Measurements from ENCODE around the gene GSG1. TPM values are rescaled to one million over a fixed set of nuclear protein-coding genes. Genes with fewer than 3 reads are reported as not detected.

The GSG1 gene
- polyA plus RNA-seq, 2 of the 4 experiments (the other 2 are of a cell fraction): 0.06 TPM; not detected in 1

DNA sequence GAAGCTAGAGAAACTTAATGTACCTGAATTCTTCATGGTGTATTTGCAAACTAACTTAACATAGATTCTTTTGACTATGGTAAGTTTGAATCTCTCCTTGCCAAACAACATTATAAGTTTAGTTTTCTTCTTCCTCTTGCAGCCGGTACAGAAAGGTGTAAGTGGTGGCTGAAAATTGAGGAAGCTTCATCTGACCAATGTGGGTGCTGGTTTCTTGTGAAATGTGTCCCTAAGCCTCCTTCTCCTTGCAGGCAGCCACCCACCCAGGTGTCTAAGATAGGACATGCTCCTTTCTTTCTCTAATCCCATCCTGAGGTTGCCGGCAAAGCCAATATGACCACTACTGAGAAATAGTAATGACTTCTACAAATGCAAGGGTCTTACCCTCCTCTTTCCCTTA is 20.6 kb downstream of the GSG1 start:
- CTCF ChIA-PET: interaction anchor here (1.0 kb wide), 1 partner anchor 172 kb away, joined by 3 read pairs; no protein-coding TSS in a partner anchor
- ATAC-seq (no peak), DNase-seq (ENCODE audit: low read depth in 1 of 2, low spot score in 1 of 2) (no peak), FAIRE-seq (no peak)
- Histone ChIP-seq H3K27ac (no peak overlapping the region), H3K4me1 (no peaks in the 10 kb centered on the region), H3K4me3 (no peak overlapping the region), H3K9me3 (no peaks in the 10 kb centered on the region), H3K4me2 (no peak overlapping the region)
- 94% methylated on average over 2 of the region's 2 CpGs for WGBS (ENCODE audit: missing lambda C conversion rate)
- POLR2A ChIA-PET: no interaction called here
- TF ChIP-seq, protein P1, sequence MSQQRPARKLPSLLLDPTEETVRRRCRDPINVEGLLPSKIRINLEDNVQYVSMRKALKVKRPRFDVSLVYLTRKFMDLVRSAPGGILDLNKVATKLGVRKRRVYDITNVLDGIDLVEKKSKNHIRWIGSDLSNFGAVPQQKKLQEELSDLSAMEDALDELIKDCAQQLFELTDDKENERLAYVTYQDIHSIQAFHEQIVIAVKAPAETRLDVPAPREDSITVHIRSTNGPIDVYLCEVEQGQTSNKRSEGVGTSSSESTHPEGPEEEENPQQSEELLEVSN (IDR thresholded peaks at IDR 0.05; ENCODE audit: borderline replicate concordance, low read depth): no peak

GRCh38 chr12:13080266-13080665 is 23.2 kb downstream of the GSG1 start:
- FAIRE-seq (no peak), ATAC-seq (no peak), DNase-seq (ENCODE audit: low read depth in 1 of 2, low spot score in 1 of 2) (no peak)
- 82% methylated on average over 3 of the region's 3 CpGs for WGBS (ENCODE audit: missing lambda C conversion rate)
- Histone ChIP-seq H3K27ac (no peak overlapping the region), H3K4me2 (no peak overlapping the region), H3K4me1 (no peaks in the 10 kb centered on the region), H3K4me3 (no peak overlapping the region), H3K9me3 (no peaks in the 10 kb centered on the region)
- CTCF ChIA-PET: interaction anchor here (0.8 to 1.6 kb wide), 4 partner anchors 9 to 455 kb away, joined by 3 to 6 read pairs (median 4); no protein-coding TSS in a partner anchor
- POLR2A ChIA-PET: no interaction called here
- no peak for TF ChIP-seq TP53 (CRISPR knock-in tag; IDR thresholded peaks at IDR 0.05)
- no peak for TF ChIP-seq CBX2 (IDR thresholded peaks at IDR 0.05; ENCODE audit: borderline replicate concordance, low read depth)
- TF ChIP-seq KDM1A (IDR thresholded peaks at IDR 0.05; ENCODE audit: low read depth): no peak
- TF ChIP-seq USF2 (IDR thresholded peaks at IDR 0.05): no peak
- no peak for TF ChIP-seq HOXA7 (CRISPR knock-in tag; IDR thresholded peaks at IDR 0.05)
- no peak for TF ChIP-seq NPAS2 (CRISPR knock-in tag; IDR thresholded peaks at IDR 0.05; ENCODE audit: borderline replicate concordance)
- TF ChIP-seq FOXS1 (CRISPR knock-in tag; IDR thresholded peaks at IDR 0.05): no peak
- TF ChIP-seq ESRRA (IDR thresholded peaks at IDR 0.05; ENCODE audit: borderline replicate concordance, low read length): no peak

GRCh38 chr12:13079440-13079906 is 24.0 kb downstream of the GSG1 start:
- 68% methylated on average over 8 of the region's 8 CpGs for WGBS (ENCODE audit: missing lambda C conversion rate)
- H3K27ac ChIP-seq: no peak overlapping the region
- H3K4me3 ChIP-seq: no peak overlapping the region
- H3K4me1 ChIP-seq: no peaks in the 10 kb centered on the region
- H3K4me2 ChIP-seq: no peak overlapping the region
- no peak for TF ChIP-seq RARB (CRISPR knock-in tag; IDR thresholded peaks at IDR 0.05)
- TF ChIP-seq, protein P1 (IDR thresholded peaks at IDR 0.05; ENCODE audit: borderline replicate concordance, low read depth): no peak
- TF ChIP-seq NR3C1 (IDR thresholded peaks at IDR 0.05): no peak
- no peak for TF ChIP-seq CBX8 (IDR thresholded peaks at IDR 0.05)
- no peak for TF ChIP-seq FOXS1 (CRISPR knock-in tag; IDR thresholded peaks at IDR 0.05)
- TF ChIP-seq RNF2 (IDR thresholded peaks at IDR 0.05; ENCODE audit: borderline replicate concordance, low read depth): no peak
- no peak for TF ChIP-seq PHF8 (IDR thresholded peaks at IDR 0.05; ENCODE audit: borderline replicate concordance, low read depth)
- TF ChIP-seq NFE2L2 (conservative IDR thresholded peaks at IDR 0.05; ENCODE audit: low read length): no peak
- TF ChIP-seq PBX3 (IDR thresholded peaks at IDR 0.05): no peak
- no peak for TF ChIP-seq SREBF2 (IDR thresholded peaks at IDR 0.05)
- TF ChIP-seq, protein P2, sequence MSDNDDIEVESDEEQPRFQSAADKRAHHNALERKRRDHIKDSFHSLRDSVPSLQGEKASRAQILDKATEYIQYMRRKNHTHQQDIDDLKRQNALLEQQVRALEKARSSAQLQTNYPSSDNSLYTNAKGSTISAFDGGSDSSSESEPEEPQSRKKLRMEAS (IDR thresholded peaks at IDR 0.05): no peak
- no peak for TF ChIP-seq USF2 (IDR thresholded peaks at IDR 0.05)
- TF ChIP-seq CEBPB (IDR thresholded peaks at IDR 0.05): no peak
- TF ChIP-seq ZFP36 (IDR thresholded peaks at IDR 0.05; ENCODE audit: borderline replicate concordance, partially characterized antibody): no peak
- no peak for TF ChIP-seq ZC3H11A (IDR thresholded peaks at IDR 0.05)
- no peak for TF ChIP-seq EHMT2 (IDR thresholded peaks at IDR 0.05; ENCODE audit: low read depth)
- ChIA-PET POLR2A (no interaction called here), CTCF (interaction anchor here (0.6 to 1.6 kb wide), 6 partner anchors 10 to 455 kb away, joined by 3 to 6 read pairs (median 4); no protein-coding TSS in a partner anchor)
- ATAC-seq: no peak; a peak in 1 of 6 replicates
- no peak for DNase-seq (ENCODE audit: low read depth in 1 of 2, low spot score in 1 of 2)
- no peak for FAIRE-seq
- H3K9me3 ChIP-seq: no peaks in the 10 kb centered on the region
